CD4-positive, CD25-positive, alpha-beta regulatory T cell (primary cell): ENCODE results near the gene ZBTB4. TPM values are rescaled to one million over a fixed set of nuclear protein-coding genes. Genes with fewer than 3 reads are reported as not detected.

Experiments
- ATAC-seq, 2 donors: fragments of 150-1000 bp; cut with Tn5 transposase; one replicate each; pipeline ENCODE4 v1.10.0; 2021; ENCODE audit warnings: low read depth in 2 of 2, moderate number of reproducible peaks in 2 of 2, moderate library complexity in 1 of 2
- DNase-seq, 3 donors: peaks; one replicate each; pipeline versions ENCODE4 v3.0.0 to v3.0.0-alpha.2; 2012 to 2022; ENCODE audit warnings: mixed read lengths in 1 of 3
- H3K27ac ChIP-seq: one replicate; pipeline ENCODE4 v1.7.0; 2013; ENCODE audit warnings: mild to moderate bottlenecking, low read length; ENCODE audit not compliant: insufficient read depth, poor library complexity, severe bottlenecking
- H3K27me3 ChIP-seq: one replicate; pipeline ENCODE4 v1.7.0; 2013; ENCODE audit warnings: low read length; ENCODE audit not compliant: control insufficient read depth, insufficient read depth
- H3K36me3 ChIP-seq: one replicate; pipeline ENCODE4 v1.7.0; 2013; ENCODE audit warnings: mild to moderate bottlenecking, low read length, moderate library complexity; ENCODE audit not compliant: control insufficient read depth, insufficient read depth
- H3K4me1 ChIP-seq: 2 replicates; pipeline ENCODE4 v1.7.0; 2013; ENCODE audit warnings: mild to moderate bottlenecking, low read length; ENCODE audit not compliant: insufficient read depth, control insufficient read depth, poor library complexity, severe bottlenecking
- H3K4me3 ChIP-seq: one replicate; pipeline ENCODE4 v1.7.0; 2013; ENCODE audit warnings: low read depth, mild to moderate bottlenecking, low read length, moderate library complexity
- H3K9me3 ChIP-seq, 2 experiments: 1 replicate in 1 of 2; 2 replicates in 1 of 2; pipeline ENCODE4 v1.7.0; 2013; ENCODE audit warnings: low read length in 2 of 2, mild to moderate bottlenecking in 1 of 2, moderate library complexity in 1 of 2; ENCODE audit not compliant: control insufficient read depth in 2 of 2
- H3K27ac Mint-ChIP-seq, 3 donors: one replicate each; pipeline ENCODE4 v1.8.0; 2020 to 2022; ENCODE audit warnings: mild to moderate bottlenecking in 3 of 3, mixed read lengths in 3 of 3, moderate library complexity in 2 of 3
- H3K27me3 Mint-ChIP-seq: one replicate; pipeline ENCODE4 v1.8.0; 2022; ENCODE audit warnings: mild to moderate bottlenecking, mixed read lengths
- H3K36me3 Mint-ChIP-seq: one replicate; pipeline ENCODE4 v1.8.0; 2020; ENCODE audit warnings: mixed read lengths
- H3K4me1 Mint-ChIP-seq, 4 donors: one replicate each; pipeline ENCODE4 v1.8.0; 2020 to 2022; ENCODE audit warnings: mixed read lengths in 4 of 4, mild to moderate bottlenecking in 1 of 4
- H3K4me3 Mint-ChIP-seq, 4 donors: one replicate each; pipeline ENCODE4 v1.8.0; 2020 to 2022; ENCODE audit warnings: mild to moderate bottlenecking in 4 of 4, mixed read lengths in 4 of 4, moderate library complexity in 3 of 4
- H3K9me3 Mint-ChIP-seq, 7 donors: one replicate each; pipeline ENCODE4 v1.8.0; 2020 to 2022; ENCODE audit warnings: mixed read lengths in 7 of 7, mild to moderate bottlenecking in 3 of 7, moderate library complexity in 2 of 7
- polyA plus RNA-seq, 4 donors: library from polyadenylated mRNA; unstranded; fragments of 300-500 nt; fragmentation: Illumina TruSeq; gene quantifications; one replicate each; pipeline ENCODE4 v1.2.3, GENCODE V29; 2021
- total RNA-seq: library from RNA; stranded (reverse); gene quantifications from one replicate; pipeline ENCODE4 v1.2.3, GENCODE V29; 2022

The ZBTB4 gene
- total RNA-seq (53.5 TPM), polyA plus RNA-seq (10 to 100 TPM in 3 of 4 donors, 1 to 10 TPM in 1; 8.3 to 14.0 (median 11.0) TPM)

GRCh38 chr17:7479213-7480088 is at the start of gene ZBTB4:
TSS of gene ZBTB4 (minus strand) at chr17:7479631. CDS start at chr17:7466801, 12,830 bp downstream.
- ATAC-seq: peak; percentile 4 to 5
- peak within 1 kb of the TSS; percentile 95 to 98 (median 96) for H3K4me3 Mint-ChIP-seq
- peak within 1 kb of the TSS; percentile 98 for H3K27ac ChIP-seq
- peak; percentile 66 to 75 (median 73) for DNase-seq
- no peaks in the 10 kb centered on the region for H3K27me3 ChIP-seq
- H3K36me3 ChIP-seq: no peaks in the 10 kb centered on the region
- H3K27me3 Mint-ChIP-seq: peaks cover 10% of the 10 kb centered on the region
- H3K27ac Mint-ChIP-seq: peak within 1 kb of the TSS; percentile 97 to 98 (median 98)
- peaks cover 44% of the 10 kb centered on the region for H3K4me1 ChIP-seq
- no peaks in the 10 kb centered on the region for H3K9me3 ChIP-seq
- H3K4me3 ChIP-seq: peak within 1 kb of the TSS; percentile 90
- H3K4me1 Mint-ChIP-seq: peaks cover 6 to 75% (median 55%) of the 10 kb centered on the region in 4 donors
- peaks cover 5% of the 10 kb centered on the region for H3K36me3 Mint-ChIP-seq
- H3K9me3 Mint-ChIP-seq: no peaks in the 10 kb centered on the region

- H3K4me3 Mint-ChIP-seq: no peak overlapping the region
- H3K9me3 Mint-ChIP-seq: peaks cover 0 to 14% (median 1%) of the 10 kb centered on the region in 7 donors
- Histone ChIP-seq H3K36me3 (no peaks in the 10 kb centered on the region), H3K4me1 (no peaks in the 10 kb centered on the region), H3K27ac (no peak overlapping the region), H3K9me3 (peaks cover 0 to 8% of the 10 kb centered on the region in 2 experiments), H3K27me3 (no peaks in the 10 kb centered on the region), H3K4me3 (no peak overlapping the region)
- peaks cover 5% of the 10 kb centered on the region for H3K27me3 Mint-ChIP-seq
- no peaks in the 10 kb centered on the region for H3K4me1 Mint-ChIP-seq
- DNase-seq (no peak), ATAC-seq (no peak)
- H3K27ac Mint-ChIP-seq: no peak overlapping the region
- H3K36me3 Mint-ChIP-seq: no peaks in the 10 kb centered on the region
Measured at GRCh38 chr17:7528842-7529241, 49.4 kb upstream of the ZBTB4 start.

GRCh38 chr17:7523033-7523432 is 43.6 kb upstream of the ZBTB4 start:
- no peak overlapping the region for H3K27ac ChIP-seq
- no peaks in the 10 kb centered on the region for H3K4me1 ChIP-seq
- H3K27me3 Mint-ChIP-seq: no peaks in the 10 kb centered on the region
- no peak overlapping the region for H3K4me3 Mint-ChIP-seq
- H3K36me3 ChIP-seq: no peaks in the 10 kb centered on the region
- no peaks in the 10 kb centered on the region for H3K9me3 ChIP-seq
- H3K36me3 Mint-ChIP-seq: no peaks in the 10 kb centered on the region
- H3K27ac Mint-ChIP-seq: peak overlapping the region in 1 of 3 donors; percentile 51
- H3K4me3 ChIP-seq: no peak overlapping the region
- no peaks in the 10 kb centered on the region for H3K27me3 ChIP-seq
- peaks cover 0 to 4% (median 1%) of the 10 kb centered on the region in 4 donors for H3K4me1 Mint-ChIP-seq
- peaks cover 0 to 4% (median 0%) of the 10 kb centered on the region in 7 donors for H3K9me3 Mint-ChIP-seq
- peak in 1 of 2 donors; percentile 46 for ATAC-seq
- DNase-seq: peak; percentile 28 to 62 (median 52)

GRCh38 chr17:7515911-7516610 is 36.6 kb upstream of the ZBTB4 start:
- ATAC-seq (no peak), DNase-seq (no peak)
- no peak overlapping the region for H3K4me3 ChIP-seq
- H3K4me3 Mint-ChIP-seq: no peak overlapping the region
- H3K36me3 Mint-ChIP-seq: peaks cover 8% of the 10 kb centered on the region
- H3K9me3 Mint-ChIP-seq: no peaks in the 10 kb centered on the region
- no peak overlapping the region for H3K27ac Mint-ChIP-seq
- H3K4me1 Mint-ChIP-seq: peaks cover 0 to 5% (median 0%) of the 10 kb centered on the region in 4 donors
- no peak overlapping the region for H3K27ac ChIP-seq
- H3K27me3 ChIP-seq: no peaks in the 10 kb centered on the region
- H3K36me3 ChIP-seq: peaks cover 35% of the 10 kb centered on the region
- H3K27me3 Mint-ChIP-seq: no peaks in the 10 kb centered on the region
- no peaks in the 10 kb centered on the region for H3K9me3 ChIP-seq
- H3K4me1 ChIP-seq: no peaks in the 10 kb centered on the region

DNA sequence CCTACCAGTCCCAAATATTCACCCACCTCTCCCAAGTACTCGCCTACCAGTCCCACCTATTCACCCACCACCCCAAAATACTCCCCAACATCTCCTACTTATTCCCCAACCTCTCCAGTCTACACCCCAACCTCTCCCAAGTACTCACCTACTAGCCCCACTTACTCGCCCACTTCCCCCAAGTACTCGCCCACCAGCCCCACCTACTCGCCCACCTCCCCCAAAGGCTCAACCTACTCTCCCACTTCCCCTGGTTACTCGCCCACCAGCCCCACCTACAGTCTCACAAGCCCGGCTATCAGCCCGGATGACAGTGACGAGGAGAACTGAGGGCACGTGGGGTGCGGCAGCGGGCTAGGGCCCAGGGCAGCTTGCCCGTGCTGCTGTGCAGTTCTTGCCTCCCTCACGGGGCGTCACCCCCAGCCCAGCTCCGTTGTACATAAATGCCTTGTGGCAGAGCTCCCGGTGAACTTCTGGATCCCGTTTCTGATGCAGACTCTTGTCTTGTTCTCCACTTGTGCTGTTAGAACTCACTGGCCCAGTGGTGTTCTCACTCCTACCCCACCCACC is 34.5 kb upstream of the ZBTB4 start:
- Mint-ChIP-seq H3K27ac (no peak overlapping the region), H3K36me3 (peaks cover 20% of the 10 kb centered on the region), H3K9me3 (no peaks in the 10 kb centered on the region), H3K4me3 (no peak overlapping the region), H3K4me1 (peaks cover 0 to 5% (median 0%) of the 10 kb centered on the region in 4 donors), H3K27me3 (no peaks in the 10 kb centered on the region)
- no peak for ATAC-seq
- no peak for DNase-seq
- H3K4me1 ChIP-seq: no peaks in the 10 kb centered on the region
- no peaks in the 10 kb centered on the region for H3K27me3 ChIP-seq
- no peak overlapping the region for H3K4me3 ChIP-seq
- H3K36me3 ChIP-seq: peaks cover 56% of the 10 kb centered on the region
- H3K9me3 ChIP-seq: no peaks in the 10 kb centered on the region
- H3K27ac ChIP-seq: no peak overlapping the region

- Mint-ChIP-seq H3K27ac (no peak overlapping the region), H3K4me3 (no peak overlapping the region), H3K27me3 (no peaks in the 10 kb centered on the region), H3K4me1 (peaks cover 0 to 5% (median 0%) of the 10 kb centered on the region in 4 donors), H3K36me3 (peaks cover 27% of the 10 kb centered on the region), H3K9me3 (no peaks in the 10 kb centered on the region)
- DNase-seq (no peak), ATAC-seq (no peak)
- H3K4me1 ChIP-seq: no peaks in the 10 kb centered on the region
- no peak overlapping the region for H3K4me3 ChIP-seq
- peaks cover 65% of the 10 kb centered on the region for H3K36me3 ChIP-seq
- no peaks in the 10 kb centered on the region for H3K9me3 ChIP-seq
- H3K27ac ChIP-seq: no peak overlapping the region
- no peaks in the 10 kb centered on the region for H3K27me3 ChIP-seq
Measured at GRCh38 chr17:7512824-7513540, 33.6 kb upstream of the ZBTB4 start.

DNA sequence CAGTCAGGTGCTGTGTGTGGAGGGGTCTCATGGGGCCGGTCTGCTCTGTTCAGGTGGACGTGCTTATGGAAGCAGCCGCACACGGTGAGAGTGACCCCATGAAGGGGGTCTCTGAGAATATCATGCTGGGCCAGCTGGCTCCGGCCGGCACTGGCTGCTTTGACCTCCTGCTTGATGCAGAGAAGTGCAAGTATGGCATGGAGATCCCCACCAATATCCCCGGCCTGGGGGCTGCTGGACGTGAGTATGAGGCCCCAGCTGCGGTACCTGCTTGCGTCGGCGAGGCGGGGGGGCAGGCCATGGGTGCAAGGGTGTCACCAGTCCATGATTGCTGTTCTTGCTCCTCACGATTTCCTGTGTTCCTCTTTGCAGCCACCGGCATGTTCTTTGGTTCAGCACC is 32.7 kb upstream of the ZBTB4 start:
- DNase-seq (no peak), ATAC-seq (no peak)
- no peak overlapping the region for H3K4me3 Mint-ChIP-seq
- Histone ChIP-seq H3K36me3 (peaks cover 71% of the 10 kb centered on the region), H3K27me3 (no peaks in the 10 kb centered on the region), H3K27ac (no peak overlapping the region), H3K4me1 (no peaks in the 10 kb centered on the region), H3K4me3 (no peak overlapping the region), H3K9me3 (no peaks in the 10 kb centered on the region)
- no peak overlapping the region for H3K27ac Mint-ChIP-seq
- H3K27me3 Mint-ChIP-seq: no peaks in the 10 kb centered on the region
- peaks cover 27% of the 10 kb centered on the region for H3K36me3 Mint-ChIP-seq
- no peaks in the 10 kb centered on the region for H3K9me3 Mint-ChIP-seq
- H3K4me1 Mint-ChIP-seq: peaks cover 0 to 5% (median 0%) of the 10 kb centered on the region in 4 donors
